Measurements from ENCODE around the gene UNC5C. TPM values are rescaled to one million over a fixed set of nuclear protein-coding genes. Genes with fewer than 3 reads are reported as not detected.

The UNC5C gene
- total and polyA plus RNA-seq, 2 of the 4 experiments (the other 2 are of a cell fraction) = under 0.01 TPM

DNA sequence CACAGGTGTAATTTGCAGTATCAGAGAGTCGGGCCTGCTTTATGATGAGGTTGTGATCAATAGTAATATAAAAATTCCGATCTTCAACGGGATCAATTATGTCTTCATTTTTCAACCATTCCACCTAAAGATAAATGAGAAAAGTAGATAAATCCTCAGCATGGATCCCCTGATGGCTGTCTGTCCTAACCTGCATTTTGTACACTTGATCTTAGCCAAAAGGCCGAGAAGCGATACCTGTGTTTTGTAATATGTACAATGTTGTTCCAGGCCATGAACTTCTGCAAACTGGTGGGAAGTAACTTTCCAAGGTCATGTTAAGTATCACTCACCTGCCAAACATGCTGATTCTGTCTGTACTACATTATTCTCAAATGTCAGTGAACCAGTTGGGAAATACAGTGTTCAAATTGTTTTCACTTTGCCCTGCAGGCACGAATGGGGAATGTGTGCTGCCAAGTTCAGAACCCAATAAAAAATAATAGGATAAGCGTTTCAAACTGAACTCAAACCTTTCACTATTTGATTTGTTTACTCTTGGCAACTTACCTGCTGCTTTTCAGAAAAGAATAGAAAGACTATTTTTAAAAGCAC lies 298.1 kb downstream of the UNC5C start:
- no peak overlapping the region for H2BK15ac ChIP-seq (ENCODE audit: low read depth, low read length)
- no peak overlapping the region for H4K91ac ChIP-seq (ENCODE audit: insufficient read depth, low read depth, low read length)
- BruUV-seq (replicated peaks) = no TSS peak
- ChIA-PET CTCF (no interaction called here), POLR2A (ENCODE audit: unreplicated experiment) (no interaction called here)
- H4K8ac ChIP-seq (ENCODE audit: low read depth in 2 of 2, low read length in 2 of 2) = no peak overlapping the region
- no peak overlapping the region for H3K14ac ChIP-seq (replicated peaks; ENCODE audit: low read depth, low read length)
- H3K27me3 ChIP-seq (ENCODE audit: control insufficient read depth, insufficient read depth, low read length) = no peaks in the 10 kb centered on the region
- DNase-seq (no peak), ATAC-seq (ENCODE audit: low read depth) (no peak)
- no peak overlapping the region for H4K5ac ChIP-seq (ENCODE audit: low read depth, low read length)
- in situ Hi-C loops (cut with MboI; ENCODE audit: low sequenced_read_pairs) = no loop called here
- no peaks in the 10 kb centered on the region for H3K36me3 ChIP-seq (ENCODE audit: control insufficient read depth, insufficient read depth, low read length)
- no peak overlapping the region for H2BK20ac ChIP-seq (ENCODE audit: low read depth, low read length)
- WGBS, 2 experiments (ENCODE audit: extremely low coverage in 2 of 2, insufficient read length in 1 of 2) = no CpG with 5 or more reads among the region's 7 CpGs
- H3K27ac ChIP-seq (ENCODE audit: insufficient read depth, low read length) = no peak overlapping the region
- H3K4ac ChIP-seq (ENCODE audit: low read depth, low read length) = no peak overlapping the region
- H3K4me1 ChIP-seq (ENCODE audit: control insufficient read depth, insufficient read depth, low read length) = no peaks in the 10 kb centered on the region
- no peak overlapping the region for H2BK5ac ChIP-seq (ENCODE audit: low read depth, low read length, poor library complexity, severe bottlenecking)
- dilution Hi-C loops (cut with HindIII; ENCODE audit: low sequenced_read_pairs, unreplicated experiment) = no loop called here
- H2AK9ac ChIP-seq (replicated peaks; ENCODE audit: low read depth, low read length, poor library complexity) = no peak overlapping the region
- no peak overlapping the region for H3K4me2 ChIP-seq (ENCODE audit: low read depth, low read length)
- TF ChIP-seq SMC3 (IDR thresholded peaks at IDR 0.05; ENCODE audit: low read depth, low read length) (no peak), POLR2A (IDR thresholded peaks at IDR 0.05; ENCODE audit: low read depth, low read length) (no peak), BHLHE40 (IDR thresholded peaks at IDR 0.05; ENCODE audit: low read depth, low read length) (no peak), MXI1 (IDR thresholded peaks at IDR 0.05; ENCODE audit: borderline replicate concordance, low read depth, low read length) (no peak), NFE2L2 (IDR thresholded peaks at IDR 0.05; ENCODE audit: low read depth, low read length) (no peak), MAFK (IDR thresholded peaks at IDR 0.05; ENCODE audit: low read depth, low read length) (no peak), CEBPB (IDR thresholded peaks at IDR 0.05; ENCODE audit: low read depth, low read length) (no peak), RFX5 (IDR thresholded peaks at IDR 0.05; ENCODE audit: low read depth, low read length) (no peak), CHD1 (IDR thresholded peaks at IDR 0.05; ENCODE audit: low read depth, low read length) (no peak), ELK1 (IDR thresholded peaks at IDR 0.05; ENCODE audit: borderline replicate concordance, low read depth, low read length) (no peak), MAZ (IDR thresholded peaks at IDR 0.05; ENCODE audit: borderline replicate concordance, low read depth, low read length) (no peak)
- TF ChIP-seq, protein P1, sequence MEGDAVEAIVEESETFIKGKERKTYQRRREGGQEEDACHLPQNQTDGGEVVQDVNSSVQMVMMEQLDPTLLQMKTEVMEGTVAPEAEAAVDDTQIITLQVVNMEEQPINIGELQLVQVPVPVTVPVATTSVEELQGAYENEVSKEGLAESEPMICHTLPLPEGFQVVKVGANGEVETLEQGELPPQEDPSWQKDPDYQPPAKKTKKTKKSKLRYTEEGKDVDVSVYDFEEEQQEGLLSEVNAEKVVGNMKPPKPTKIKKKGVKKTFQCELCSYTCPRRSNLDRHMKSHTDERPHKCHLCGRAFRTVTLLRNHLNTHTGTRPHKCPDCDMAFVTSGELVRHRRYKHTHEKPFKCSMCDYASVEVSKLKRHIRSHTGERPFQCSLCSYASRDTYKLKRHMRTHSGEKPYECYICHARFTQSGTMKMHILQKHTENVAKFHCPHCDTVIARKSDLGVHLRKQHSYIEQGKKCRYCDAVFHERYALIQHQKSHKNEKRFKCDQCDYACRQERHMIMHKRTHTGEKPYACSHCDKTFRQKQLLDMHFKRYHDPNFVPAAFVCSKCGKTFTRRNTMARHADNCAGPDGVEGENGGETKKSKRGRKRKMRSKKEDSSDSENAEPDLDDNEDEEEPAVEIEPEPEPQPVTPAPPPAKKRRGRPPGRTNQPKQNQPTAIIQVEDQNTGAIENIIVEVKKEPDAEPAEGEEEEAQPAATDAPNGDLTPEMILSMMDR (conservative IDR thresholded peaks at IDR 0.05; ENCODE audit: low read depth, low read length) = no peak
- H2AK5ac ChIP-seq (ENCODE audit: low read depth, low read length) = no peak overlapping the region
- no peaks in the 10 kb centered on the region for H4K20me1 ChIP-seq (ENCODE audit: insufficient read depth, low read length)
- H2AFZ ChIP-seq (replicated peaks; ENCODE audit: low read length, poor library complexity) = no peak overlapping the region
- H3K4me3 ChIP-seq (ENCODE audit: insufficient read depth, low read depth, low read length) = no peak overlapping the region
- H3K9me1 ChIP-seq (ENCODE audit: insufficient read depth, low read length) = no peaks in the 10 kb centered on the region
- H3K56ac ChIP-seq (ENCODE audit: extremely low read depth, insufficient read depth, low read length) = no peak overlapping the region
- no peak overlapping the region for H2BK120ac ChIP-seq (ENCODE audit: low read depth, low read length)
- intact Hi-C loops (cut with micrococcal nuclease) = no loop called here
- no peak overlapping the region for H3K23ac ChIP-seq (ENCODE audit: low read depth, low read length)
- H3K79me1 ChIP-seq (ENCODE audit: low read depth in 1 of 2, low read length in 2 of 2) = no peaks in the 10 kb centered on the region
- H3K9ac ChIP-seq (ENCODE audit: low read depth, low read length) = no peak overlapping the region
- no peaks in the 10 kb centered on the region for H3K9me3 ChIP-seq (ENCODE audit: control insufficient read depth, insufficient read depth, low read length)
- H3K18ac ChIP-seq (ENCODE audit: low read depth, low read length) = no peak overlapping the region
